WTC11 (cell line): ENCODE data around the gene XRCC2. TPM values are rescaled to one million over a fixed set of nuclear protein-coding genes. Genes with fewer than 3 reads are reported as not detected.

Experiments
- ATAC-seq: fragments of 200-7000 bp; cut with Tn5 transposase; 2 replicates; pipeline ENCODE4 v1.10.0; 2021; ENCODE audit warnings: mild to moderate bottlenecking, moderate library complexity
- CTCF ChIA-PET: fragments of 300-600 bp; sonication (Branson Sonifier 250); formaldehyde crosslinking; loops from one replicate; lab custom pipeline; 2021; ENCODE audit warnings: antibody characterized with exemption; lab: Charles Lee
- POLR2A ChIA-PET: fragments of 350-600 bp; sonication (Branson Sonifier 250); formaldehyde crosslinking; loops from one replicate; lab custom pipeline; 2021; ENCODE audit warnings: antibody characterized with exemption; lab: Charles Lee
- DNase-seq: peaks from one replicate; pipeline ENCODE4 v3.0.0; 2021; ENCODE audit warnings: low spot score
- H3K27ac Mint-ChIP-seq: 2 replicates; pipeline ENCODE4 v1.8.0; 2021; ENCODE audit warnings: mixed read lengths
- H3K27me3 Mint-ChIP-seq: 2 replicates; pipeline ENCODE4 v1.8.0; 2021; ENCODE audit warnings: low read depth, mild to moderate bottlenecking, moderate library complexity, mixed read lengths
- H3K36me3 Mint-ChIP-seq: 2 replicates; pipeline ENCODE4 v1.8.0; 2021; ENCODE audit warnings: mixed read lengths
- H3K4me1 Mint-ChIP-seq: 2 replicates; pipeline ENCODE4 v1.8.0; 2022; ENCODE audit warnings: mixed read lengths
- H3K4me3 Mint-ChIP-seq: 2 replicates; pipeline ENCODE4 v1.8.0; 2021; ENCODE audit warnings: mild to moderate bottlenecking, moderate library complexity, mixed read lengths
- H3K9me3 Mint-ChIP-seq: 2 replicates; pipeline ENCODE4 v1.8.0; 2021; ENCODE audit warnings: mixed read lengths
- CREB1 ChIP-seq: sonication (generic); formaldehyde crosslinking; IDR thresholded peaks from 2 replicates; pipeline ENCODE4 v1.8.0; 2023; ENCODE audit warnings: mild to moderate bottlenecking, missing genetic modification reagents
- FOXJ3 ChIP-seq: sonication (generic); formaldehyde crosslinking; IDR thresholded peaks from 2 replicates; pipeline ENCODE4 v1.9.0; 2021; ENCODE audit warnings: missing genetic modification reagents, mild to moderate bottlenecking, borderline replicate concordance
- FOXP1 ChIP-seq: sonication (generic); formaldehyde crosslinking; IDR thresholded peaks from 2 replicates; pipeline ENCODE4 v1.8.0; 2022; ENCODE audit warnings: missing genetic modification reagents, mild to moderate bottlenecking, moderate library complexity, borderline replicate concordance
- JAZF1 ChIP-seq: fragments of 250-450 bp; sonication (Bioruptor Pico); IDR thresholded peaks from 2 replicates; pipeline ENCODE4 v1.9.0; 2021; ENCODE audit warnings: moderate library complexity, mild to moderate bottlenecking, inconsistent platforms
- MXD4 ChIP-seq: fragments of 250-450 bp; sonication (Bioruptor Pico); IDR thresholded peaks from 2 replicates; pipeline ENCODE4 v1.8.0; 2021; ENCODE audit warnings: mild to moderate bottlenecking, moderate library complexity, borderline replicate concordance
- MYBL2 ChIP-seq: sonication (generic); formaldehyde crosslinking; IDR thresholded peaks from 2 replicates; pipeline ENCODE4 v1.8.1; 2023; ENCODE audit warnings: mild to moderate bottlenecking, moderate library complexity, missing genetic modification reagents
- NFE2L1 ChIP-seq: sonication (generic); formaldehyde crosslinking; IDR thresholded peaks from 2 replicates; pipeline ENCODE4 v1.8.1; 2023; ENCODE audit warnings: missing genetic modification reagents
- RORB ChIP-seq: fragments of 250-450 bp; sonication (Bioruptor Pico); IDR thresholded peaks from 2 replicates; pipeline ENCODE4 v1.9.0; 2021; ENCODE audit warnings: mild to moderate bottlenecking
- TCF7 ChIP-seq: sonication (generic); formaldehyde crosslinking; IDR thresholded peaks from 2 replicates; pipeline ENCODE4 v1.8.0; 2022; ENCODE audit warnings: mild to moderate bottlenecking, low read depth, missing genetic modification reagents, moderate library complexity
- ZBTB21 ChIP-seq: sonication (generic); formaldehyde crosslinking; IDR thresholded peaks from 2 replicates; pipeline ENCODE4 v1.8.1; 2023; ENCODE audit warnings: mild to moderate bottlenecking, missing genetic modification reagents, borderline replicate concordance
- ZNF423 ChIP-seq: fragments of 250-450 bp; sonication (Bioruptor Pico); IDR thresholded peaks from 2 replicates; pipeline ENCODE4 v2.1.2; 2022; ENCODE audit warnings: mild to moderate bottlenecking, moderate library complexity
- ZNF671 ChIP-seq: fragments of 250-450 bp; sonication (Bioruptor Pico); IDR thresholded peaks from 2 replicates; pipeline ENCODE4 v1.8.0; 2021; ENCODE audit warnings: mild to moderate bottlenecking
- total RNA-seq: library from RNA; stranded (reverse); gene quantifications from 3 replicates; pipeline ENCODE4 v1.2.3, GENCODE V29; 2021
- TF ChIP-seq, protein P1 (sequence below): sonication (generic); formaldehyde crosslinking; IDR thresholded peaks from 2 replicates; pipeline ENCODE4 v1.8.1; 2023; ENCODE audit warnings: mild to moderate bottlenecking, moderate library complexity, missing genetic modification reagents
- TF ChIP-seq, protein P2 (sequence below): sonication (generic); formaldehyde crosslinking; IDR thresholded peaks from 2 replicates; pipeline ENCODE4 v1.8.0; 2022; ENCODE audit warnings: mild to moderate bottlenecking, missing genetic modification reagents
- TF ChIP-seq, protein P3 (sequence below): fragments of 250-450 bp; sonication (Bioruptor Pico); IDR thresholded peaks from 2 replicates; pipeline ENCODE4 v1.9.0; 2021; ENCODE audit warnings: mild to moderate bottlenecking, borderline replicate concordance
- TF ChIP-seq, protein P4 (sequence below): sonication (generic); formaldehyde crosslinking; IDR thresholded peaks from 2 replicates; pipeline ENCODE4 v1.8.1; 2022; ENCODE audit warnings: missing genetic modification reagents, borderline replicate concordance
- TF ChIP-seq, protein P5 (sequence below): fragments of 250-450 bp; sonication (Bioruptor Pico); IDR thresholded peaks from 2 replicates; pipeline ENCODE4 v1.9.0; 2021; ENCODE audit warnings: mild to moderate bottlenecking
- TF ChIP-seq, protein P6 (sequence below): sonication (generic); formaldehyde crosslinking; conservative IDR thresholded peaks from 2 replicates; pipeline ENCODE4 v1.8.1; 2023; ENCODE audit warnings: mild to moderate bottlenecking, low read depth, missing genetic modification reagents, moderate library complexity

The XRCC2 gene
- total RNA-seq, 1 experiment from 2014 or later = 25.4 TPM

DNA sequence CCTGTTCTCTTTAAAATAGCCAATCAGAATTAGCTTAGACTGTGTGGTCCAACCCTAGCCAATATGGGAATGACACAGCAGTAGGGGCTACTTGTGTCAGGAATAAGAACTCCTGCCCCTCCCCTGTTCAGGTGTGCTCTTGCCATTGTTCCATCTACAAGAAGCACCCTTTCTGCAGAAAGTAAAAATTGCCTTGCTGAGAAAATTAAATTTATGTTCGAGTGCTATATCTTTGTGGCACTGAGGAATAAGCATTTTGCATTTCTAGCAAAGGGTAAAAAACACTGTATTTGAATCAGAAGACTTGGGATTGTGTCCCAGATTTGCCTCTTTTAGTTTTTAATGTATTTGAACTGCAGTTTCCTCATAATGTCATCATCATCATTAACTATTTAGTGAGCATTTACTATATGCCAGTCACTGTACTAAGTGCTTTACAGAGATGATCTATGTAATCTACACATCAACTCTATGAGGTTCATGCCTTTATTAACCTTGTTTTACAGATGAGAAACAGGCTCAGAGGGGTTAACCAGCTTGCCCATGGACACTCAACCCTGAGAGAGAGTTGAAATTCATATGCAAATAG is 28.9 kb upstream of the XRCC2 start:
- Mint-ChIP-seq H3K27me3 (no peaks in the 10 kb centered on the region), H3K4me1 (peaks cover 8% of the 10 kb centered on the region), H3K27ac (no peak overlapping the region), H3K36me3 (peaks cover 18% of the 10 kb centered on the region), H3K9me3 (peaks cover 17% of the 10 kb centered on the region), H3K4me3 (no peak overlapping the region)
- ATAC-seq (no peak), DNase-seq (no peak)
- ChIA-PET CTCF (no interaction called here), POLR2A (no interaction called here)
- TF ChIP-seq, protein P1, sequence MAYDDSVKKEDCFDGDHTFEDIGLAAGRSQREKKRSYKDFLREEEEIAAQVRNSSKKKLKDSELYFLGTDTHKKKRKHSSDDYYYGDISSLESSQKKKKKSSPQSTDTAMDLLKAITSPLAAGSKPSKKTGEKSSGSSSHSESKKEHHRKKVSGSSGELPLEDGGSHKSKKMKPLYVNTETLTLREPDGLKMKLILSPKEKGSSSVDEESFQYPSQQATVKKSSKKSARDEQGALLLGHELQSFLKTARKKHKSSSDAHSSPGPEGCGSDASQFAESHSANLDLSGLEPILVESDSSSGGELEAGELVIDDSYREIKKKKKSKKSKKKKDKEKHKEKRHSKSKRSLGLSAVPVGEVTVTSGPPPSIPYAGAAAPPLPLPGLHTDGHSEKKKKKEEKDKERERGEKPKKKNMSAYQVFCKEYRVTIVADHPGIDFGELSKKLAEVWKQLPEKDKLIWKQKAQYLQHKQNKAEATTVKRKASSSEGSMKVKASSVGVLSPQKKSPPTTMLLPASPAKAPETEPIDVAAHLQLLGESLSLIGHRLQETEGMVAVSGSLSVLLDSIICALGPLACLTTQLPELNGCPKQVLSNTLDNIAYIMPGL = no peak
- no peak for TF ChIP-seq FOXJ3
- TF ChIP-seq, protein P2, sequence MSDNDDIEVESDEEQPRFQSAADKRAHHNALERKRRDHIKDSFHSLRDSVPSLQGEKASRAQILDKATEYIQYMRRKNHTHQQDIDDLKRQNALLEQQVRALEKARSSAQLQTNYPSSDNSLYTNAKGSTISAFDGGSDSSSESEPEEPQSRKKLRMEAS (CRISPR knock-in tag) = no peak
- TF ChIP-seq ZNF423 = no peak
- no peak for TF ChIP-seq ZNF671 (CRISPR knock-in tag)
- TF ChIP-seq TCF7 = no peak
- TF ChIP-seq FOXP1 (CRISPR knock-in tag) = no peak
- TF ChIP-seq, protein P3, sequence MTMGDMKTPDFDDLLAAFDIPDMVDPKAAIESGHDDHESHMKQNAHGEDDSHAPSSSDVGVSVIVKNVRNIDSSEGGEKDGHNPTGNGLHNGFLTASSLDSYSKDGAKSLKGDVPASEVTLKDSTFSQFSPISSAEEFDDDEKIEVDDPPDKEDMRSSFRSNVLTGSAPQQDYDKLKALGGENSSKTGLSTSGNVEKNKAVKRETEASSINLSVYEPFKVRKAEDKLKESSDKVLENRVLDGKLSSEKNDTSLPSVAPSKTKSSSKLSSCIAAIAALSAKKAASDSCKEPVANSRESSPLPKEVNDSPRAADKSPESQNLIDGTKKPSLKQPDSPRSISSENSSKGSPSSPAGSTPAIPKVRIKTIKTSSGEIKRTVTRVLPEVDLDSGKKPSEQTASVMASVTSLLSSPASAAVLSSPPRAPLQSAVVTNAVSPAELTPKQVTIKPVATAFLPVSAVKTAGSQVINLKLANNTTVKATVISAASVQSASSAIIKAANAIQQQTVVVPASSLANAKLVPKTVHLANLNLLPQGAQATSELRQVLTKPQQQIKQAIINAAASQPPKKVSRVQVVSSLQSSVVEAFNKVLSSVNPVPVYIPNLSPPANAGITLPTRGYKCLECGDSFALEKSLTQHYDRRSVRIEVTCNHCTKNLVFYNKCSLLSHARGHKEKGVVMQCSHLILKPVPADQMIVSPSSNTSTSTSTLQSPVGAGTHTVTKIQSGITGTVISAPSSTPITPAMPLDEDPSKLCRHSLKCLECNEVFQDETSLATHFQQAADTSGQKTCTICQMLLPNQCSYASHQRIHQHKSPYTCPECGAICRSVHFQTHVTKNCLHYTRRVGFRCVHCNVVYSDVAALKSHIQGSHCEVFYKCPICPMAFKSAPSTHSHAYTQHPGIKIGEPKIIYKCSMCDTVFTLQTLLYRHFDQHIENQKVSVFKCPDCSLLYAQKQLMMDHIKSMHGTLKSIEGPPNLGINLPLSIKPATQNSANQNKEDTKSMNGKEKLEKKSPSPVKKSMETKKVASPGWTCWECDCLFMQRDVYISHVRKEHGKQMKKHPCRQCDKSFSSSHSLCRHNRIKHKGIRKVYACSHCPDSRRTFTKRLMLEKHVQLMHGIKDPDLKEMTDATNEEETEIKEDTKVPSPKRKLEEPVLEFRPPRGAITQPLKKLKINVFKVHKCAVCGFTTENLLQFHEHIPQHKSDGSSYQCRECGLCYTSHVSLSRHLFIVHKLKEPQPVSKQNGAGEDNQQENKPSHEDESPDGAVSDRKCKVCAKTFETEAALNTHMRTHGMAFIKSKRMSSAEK (CRISPR knock-in tag) = no peak
- no peak for TF ChIP-seq CREB1 (CRISPR knock-in tag)
- TF ChIP-seq, protein P4, sequence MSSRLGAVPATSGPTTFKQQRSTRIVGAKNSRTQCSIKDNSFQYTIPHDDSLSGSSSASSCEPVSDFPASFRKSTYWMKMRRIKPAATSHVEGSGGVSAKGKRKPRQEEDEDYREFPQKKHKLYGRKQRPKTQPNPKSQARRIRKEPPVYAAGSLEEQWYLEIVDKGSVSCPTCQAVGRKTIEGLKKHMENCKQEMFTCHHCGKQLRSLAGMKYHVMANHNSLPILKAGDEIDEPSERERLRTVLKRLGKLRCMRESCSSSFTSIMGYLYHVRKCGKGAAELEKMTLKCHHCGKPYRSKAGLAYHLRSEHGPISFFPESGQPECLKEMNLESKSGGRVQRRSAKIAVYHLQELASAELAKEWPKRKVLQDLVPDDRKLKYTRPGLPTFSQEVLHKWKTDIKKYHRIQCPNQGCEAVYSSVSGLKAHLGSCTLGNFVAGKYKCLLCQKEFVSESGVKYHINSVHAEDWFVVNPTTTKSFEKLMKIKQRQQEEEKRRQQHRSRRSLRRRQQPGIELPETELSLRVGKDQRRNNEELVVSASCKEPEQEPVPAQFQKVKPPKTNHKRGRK (CRISPR knock-in tag) = no peak
- TF ChIP-seq JAZF1 (CRISPR knock-in tag) = no peak
- no peak for TF ChIP-seq MXD4 (CRISPR knock-in tag)
- TF ChIP-seq, protein P5, sequence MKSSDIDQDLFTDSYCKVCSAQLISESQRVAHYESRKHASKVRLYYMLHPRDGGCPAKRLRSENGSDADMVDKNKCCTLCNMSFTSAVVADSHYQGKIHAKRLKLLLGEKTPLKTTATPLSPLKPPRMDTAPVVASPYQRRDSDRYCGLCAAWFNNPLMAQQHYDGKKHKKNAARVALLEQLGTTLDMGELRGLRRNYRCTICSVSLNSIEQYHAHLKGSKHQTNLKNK (CRISPR knock-in tag) = no peak
- TF ChIP-seq, protein P6, sequence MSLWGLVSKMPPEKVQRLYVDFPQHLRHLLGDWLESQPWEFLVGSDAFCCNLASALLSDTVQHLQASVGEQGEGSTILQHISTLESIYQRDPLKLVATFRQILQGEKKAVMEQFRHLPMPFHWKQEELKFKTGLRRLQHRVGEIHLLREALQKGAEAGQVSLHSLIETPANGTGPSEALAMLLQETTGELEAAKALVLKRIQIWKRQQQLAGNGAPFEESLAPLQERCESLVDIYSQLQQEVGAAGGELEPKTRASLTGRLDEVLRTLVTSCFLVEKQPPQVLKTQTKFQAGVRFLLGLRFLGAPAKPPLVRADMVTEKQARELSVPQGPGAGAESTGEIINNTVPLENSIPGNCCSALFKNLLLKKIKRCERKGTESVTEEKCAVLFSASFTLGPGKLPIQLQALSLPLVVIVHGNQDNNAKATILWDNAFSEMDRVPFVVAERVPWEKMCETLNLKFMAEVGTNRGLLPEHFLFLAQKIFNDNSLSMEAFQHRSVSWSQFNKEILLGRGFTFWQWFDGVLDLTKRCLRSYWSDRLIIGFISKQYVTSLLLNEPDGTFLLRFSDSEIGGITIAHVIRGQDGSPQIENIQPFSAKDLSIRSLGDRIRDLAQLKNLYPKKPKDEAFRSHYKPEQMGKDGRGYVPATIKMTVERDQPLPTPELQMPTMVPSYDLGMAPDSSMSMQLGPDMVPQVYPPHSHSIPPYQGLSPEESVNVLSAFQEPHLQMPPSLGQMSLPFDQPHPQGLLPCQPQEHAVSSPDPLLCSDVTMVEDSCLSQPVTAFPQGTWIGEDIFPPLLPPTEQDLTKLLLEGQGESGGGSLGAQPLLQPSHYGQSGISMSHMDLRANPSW (CRISPR knock-in tag) = no peak
- no peak for TF ChIP-seq RORB
- no peak for TF ChIP-seq MYBL2
- no peak for TF ChIP-seq NFE2L1 (CRISPR knock-in tag)
- TF ChIP-seq ZBTB21 (CRISPR knock-in tag) = no peak
